Lung microvascular endothelial cell (primary cell): ENCODE results near the gene PRRT4. TPM values are rescaled to one million over a fixed set of nuclear protein-coding genes. Genes with fewer than 3 reads are reported as not detected.

Source experiments
- DNase-seq, 2 donors: peaks; one replicate each; pipeline versions ENCODE4 v3.0.0 to v3.0.0-alpha.2; 2010; ENCODE audit warnings: low read depth in 2 of 2
- total RNA-seq: library from RNA; depleted of rRNA; stranded (reverse); fragments of >200 nt; gene quantifications from 2 replicates; pipeline ENCODE4 v1.2.1, GENCODE V29; 2014

The PRRT4 gene
- total RNA-seq, 1 donor from 2014 or later: not detected

DNA sequence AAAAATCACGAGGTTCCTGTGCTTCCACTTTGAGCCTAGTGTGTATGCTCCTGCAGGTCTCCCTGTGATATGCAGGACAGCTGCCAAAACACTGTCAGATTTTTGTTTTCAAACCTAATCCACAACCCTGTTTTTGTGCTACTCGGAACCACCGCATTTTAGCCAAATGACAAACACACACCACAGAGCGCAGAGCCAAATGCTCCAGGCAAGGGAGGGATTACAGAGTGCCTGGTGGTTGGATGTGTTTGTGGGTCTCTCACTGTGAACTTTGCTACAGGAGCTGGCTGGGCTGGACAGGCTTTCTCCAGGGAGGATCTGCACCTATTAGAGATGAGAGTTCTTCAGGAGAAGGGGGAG is 12.0 kb downstream of the PRRT4 start:
- DNase-seq: no peak

DNA sequence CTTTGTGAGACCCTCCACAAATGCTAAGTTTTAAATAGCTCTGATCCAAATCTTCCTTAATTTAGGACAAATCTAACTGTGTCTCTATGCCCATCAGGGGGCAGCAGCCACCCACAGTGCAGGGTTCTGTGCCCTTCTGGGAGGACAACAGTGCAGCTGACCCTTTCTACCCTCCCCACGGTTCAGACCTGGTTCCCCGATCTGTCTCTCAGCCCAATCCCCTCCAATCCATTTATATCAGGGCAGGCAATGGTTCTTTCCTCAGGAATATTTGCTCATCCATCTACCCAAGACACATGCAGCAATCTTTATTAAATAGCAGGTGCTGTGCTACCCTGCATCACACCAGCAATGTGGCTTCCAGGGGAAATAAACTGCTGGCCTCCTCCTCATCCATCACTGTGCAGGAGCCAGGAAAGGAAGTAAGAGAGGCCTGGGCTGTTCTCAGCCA is 13.8 kb downstream of the PRRT4 start:
- DNase-seq: peak; percentile 54 to 73

DNA sequence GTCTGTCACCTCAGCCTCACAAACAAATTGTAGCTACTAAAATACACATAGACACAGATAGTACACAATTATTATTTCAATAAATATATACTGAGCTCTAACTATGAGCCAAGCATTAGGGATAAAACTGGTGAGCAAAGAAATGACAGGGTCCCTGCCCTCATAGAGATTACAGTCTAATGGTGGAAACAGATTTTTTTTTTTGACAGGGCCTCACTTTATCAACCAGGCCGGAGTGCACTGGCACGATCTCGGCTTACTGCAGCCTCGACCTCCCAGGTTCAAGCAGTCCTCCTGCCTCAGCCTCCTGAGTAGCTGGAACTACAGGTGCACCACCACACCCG is 17.1 kb downstream of the PRRT4 start:
- DNase-seq: no peak

DNA sequence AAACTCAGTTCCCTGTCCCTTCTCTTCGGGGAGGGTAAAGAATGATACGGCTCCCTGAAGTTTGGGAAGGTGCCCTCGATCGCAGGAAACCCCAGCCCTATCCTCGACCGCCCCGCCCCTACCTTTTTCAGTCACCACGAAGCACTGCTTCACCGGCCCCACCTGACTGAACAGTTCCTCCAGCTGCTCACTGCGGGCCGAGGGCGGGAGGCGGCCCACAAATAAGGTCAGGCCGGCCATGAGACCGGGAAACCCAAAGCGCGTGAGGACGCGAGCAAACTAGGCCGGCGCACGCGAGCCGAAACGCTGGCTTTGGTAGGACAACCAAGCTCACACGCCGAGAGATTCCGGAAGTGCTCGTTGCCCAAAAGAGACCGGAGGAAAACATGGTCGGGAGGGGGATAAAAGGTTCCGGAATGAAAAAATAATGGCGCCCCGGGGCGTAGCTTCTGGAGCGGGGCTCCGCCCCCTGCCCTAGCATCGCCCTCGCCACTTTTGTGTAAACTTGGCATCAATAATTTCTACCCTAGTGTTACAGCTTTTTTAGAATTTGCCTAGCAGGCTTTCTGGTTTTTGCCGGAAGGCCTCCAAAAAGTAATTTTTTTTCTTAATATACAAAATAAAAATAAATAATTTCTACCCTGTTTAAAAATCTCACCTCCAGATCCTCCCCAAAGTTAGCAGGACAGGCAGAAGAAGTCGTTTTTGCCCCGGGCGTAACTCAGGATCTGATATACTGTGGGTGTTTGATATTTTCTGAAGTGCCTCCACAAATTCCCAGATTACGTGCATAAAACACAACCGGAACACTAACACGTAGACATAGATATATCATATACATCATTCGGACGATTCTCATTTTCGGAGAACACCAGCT is 17.7 kb downstream of the PRRT4 start, which contains the start of gene RBM28:
Gene RBM28, minus strand, starts transcription at position 355 of the 877 bp plus-strand sequence. Its CDS starts 115 bp downstream, at position 240.
- peak; percentile 90 to 95 for DNase-seq

DNA sequence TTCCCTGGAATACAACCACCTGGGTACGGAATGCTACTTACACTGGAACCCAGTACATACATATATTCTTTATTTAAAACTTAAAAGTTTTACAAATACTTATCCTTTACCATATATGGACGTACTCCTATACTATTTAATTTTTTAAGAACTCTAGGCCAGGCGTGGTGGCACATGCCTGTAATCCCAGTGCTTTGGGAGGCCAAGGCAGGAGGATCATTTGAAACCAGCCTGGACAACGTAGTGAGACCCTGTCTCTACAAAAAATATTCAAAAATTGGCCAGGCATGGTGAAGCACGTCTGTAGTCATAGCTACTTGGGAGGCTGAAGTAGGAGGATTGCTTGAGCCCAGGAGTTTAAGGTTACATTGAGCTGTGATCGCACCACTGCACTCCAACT is 19.8 kb downstream of the PRRT4 start:
- DNase-seq: no peak

DNA sequence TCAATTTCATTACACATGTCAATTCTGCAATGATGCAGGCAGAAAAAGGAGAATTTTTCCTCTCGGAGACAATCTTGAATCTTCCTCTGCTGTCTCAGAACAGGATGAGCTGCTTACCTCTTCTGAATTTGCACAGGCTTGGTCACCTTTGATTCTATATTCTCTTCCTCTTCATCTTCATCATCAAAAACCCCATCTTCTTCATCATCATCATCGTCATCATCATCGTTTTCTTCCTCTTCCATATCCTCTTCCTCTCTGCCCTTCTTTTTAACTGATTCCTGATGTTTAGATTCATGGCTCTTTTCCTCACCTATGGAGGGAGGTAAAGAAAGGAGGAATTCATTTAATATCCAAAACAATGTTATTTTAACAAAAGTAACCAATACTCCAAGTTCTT is 25.8 kb downstream of the PRRT4 start:
- no peak for DNase-seq

DNA sequence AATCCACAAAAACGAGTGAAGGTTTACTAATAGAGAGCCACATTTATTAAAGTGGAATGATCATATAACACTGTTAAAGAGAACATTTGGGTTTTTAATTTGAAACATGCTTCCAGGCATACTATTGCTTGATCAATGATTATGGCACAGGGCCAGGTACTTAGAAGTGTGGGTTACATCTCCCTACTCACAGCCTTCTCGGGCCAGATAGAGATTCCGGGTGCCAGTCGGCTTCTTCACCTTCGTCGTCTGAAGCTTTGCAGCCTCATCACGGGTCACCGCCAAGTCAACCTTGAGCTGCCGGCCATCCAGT is 37.2 kb downstream of the PRRT4 start:
- DNase-seq: no peak

DNA sequence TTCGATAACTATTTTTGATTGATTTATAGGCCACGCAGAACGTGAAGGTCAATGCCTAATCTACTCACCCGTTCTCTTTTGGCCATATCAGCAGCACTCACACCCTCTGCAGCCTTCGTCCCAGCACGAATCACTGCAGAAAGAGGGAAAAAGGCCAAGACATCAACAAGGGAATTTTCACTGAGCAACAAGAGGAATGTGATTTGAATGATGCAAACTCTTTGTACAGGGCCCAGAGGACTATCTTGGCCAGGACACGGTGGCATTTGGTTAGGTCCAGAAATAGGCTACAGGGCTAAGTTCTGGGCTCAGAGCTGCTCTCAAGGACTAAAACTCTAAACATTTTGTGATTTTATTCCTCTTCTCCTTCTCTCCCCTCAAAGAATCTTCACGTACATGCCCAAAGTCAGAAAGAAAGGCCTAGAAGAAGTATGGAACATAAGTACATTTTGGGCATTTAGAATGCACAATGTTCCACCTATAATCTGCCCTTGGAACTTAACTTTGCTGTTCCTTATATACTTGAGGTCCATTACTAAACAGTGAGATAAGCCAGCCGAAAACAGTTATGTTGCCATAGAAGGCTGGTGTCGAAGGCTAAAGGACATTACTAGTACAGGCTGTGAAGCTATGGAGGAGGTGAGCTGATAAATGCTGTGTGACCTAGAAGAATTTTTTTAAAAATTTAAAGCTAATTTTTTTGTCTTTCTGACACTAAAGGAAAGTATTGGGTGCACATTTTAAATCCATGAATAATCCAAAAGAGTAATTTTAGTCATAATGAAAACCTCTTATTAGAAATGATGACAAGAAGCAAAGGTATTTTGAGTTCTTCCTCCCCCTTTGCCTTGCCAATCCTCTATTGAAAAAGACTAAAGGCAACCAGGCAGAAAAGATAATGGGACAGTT is 37.8 kb downstream of the PRRT4 start:
- no peak for DNase-seq

DNA sequence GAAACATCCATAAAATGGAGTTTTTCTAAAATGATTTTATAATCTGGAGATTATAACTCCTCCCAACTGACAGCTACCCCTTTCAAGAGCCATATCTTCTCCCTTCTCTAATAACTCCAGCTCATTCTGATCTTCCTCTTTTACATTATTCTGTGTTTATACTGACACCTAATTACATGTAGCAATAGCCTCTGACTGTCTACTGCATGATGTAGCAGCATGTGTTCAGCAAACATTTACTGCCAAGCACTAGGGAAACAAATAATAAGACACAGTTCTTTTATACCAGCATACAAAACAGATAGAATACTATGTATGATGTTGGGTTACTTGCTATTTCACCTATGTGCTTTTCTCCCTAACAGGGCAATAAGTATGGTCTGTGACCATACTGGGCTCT is 38.5 kb downstream of the PRRT4 start:
- DNase-seq: no peak

DNA sequence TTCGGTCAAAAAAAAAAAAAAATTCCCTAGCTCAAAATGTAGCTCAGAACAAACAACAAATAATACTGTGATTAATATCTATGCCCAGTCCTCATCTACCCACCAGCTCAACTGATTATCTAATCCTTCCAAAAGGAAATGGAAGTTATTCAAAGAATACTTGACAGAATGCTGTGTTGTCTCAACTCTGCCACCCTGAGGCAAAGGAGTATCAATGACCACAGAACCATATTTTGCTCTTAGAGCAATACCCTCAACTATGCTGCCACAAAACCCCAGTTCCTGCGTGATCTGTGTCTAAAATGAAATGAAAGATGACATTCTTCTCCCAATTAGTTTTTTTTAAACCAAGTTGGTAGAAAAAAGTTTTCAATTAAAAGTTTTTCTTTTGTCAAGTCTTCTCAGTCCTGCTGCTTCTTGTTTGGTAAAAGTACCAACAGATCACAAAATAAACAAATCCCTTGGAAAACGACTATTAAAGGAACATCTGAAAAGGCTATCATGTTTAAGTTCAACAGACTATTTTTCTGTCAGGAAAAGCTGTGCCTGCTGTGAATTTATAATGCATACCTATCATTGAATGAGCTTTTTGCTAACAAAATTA is 39.3 kb downstream of the PRRT4 start:
- peak; percentile 48 to 55 for DNase-seq

DNA sequence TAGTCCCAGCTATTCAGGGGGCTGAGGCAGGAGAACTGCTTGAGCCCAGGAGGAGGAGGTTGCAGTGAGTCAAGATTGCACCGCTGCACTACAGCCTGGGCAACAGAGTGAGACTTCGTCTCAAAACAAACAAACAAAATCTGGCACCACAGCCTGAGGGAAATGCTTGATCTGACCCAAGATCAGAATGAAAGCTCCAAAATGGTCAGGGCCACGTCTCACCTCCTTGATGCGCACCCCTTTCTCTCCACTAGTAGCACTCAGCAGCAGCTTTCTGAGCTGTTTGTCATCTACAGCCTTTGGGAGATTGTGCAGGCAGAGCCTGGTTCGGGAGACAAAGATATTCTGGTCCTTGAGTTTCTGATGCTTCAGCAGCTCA is 40.5 kb downstream of the PRRT4 start:
- no peak for DNase-seq

DNA sequence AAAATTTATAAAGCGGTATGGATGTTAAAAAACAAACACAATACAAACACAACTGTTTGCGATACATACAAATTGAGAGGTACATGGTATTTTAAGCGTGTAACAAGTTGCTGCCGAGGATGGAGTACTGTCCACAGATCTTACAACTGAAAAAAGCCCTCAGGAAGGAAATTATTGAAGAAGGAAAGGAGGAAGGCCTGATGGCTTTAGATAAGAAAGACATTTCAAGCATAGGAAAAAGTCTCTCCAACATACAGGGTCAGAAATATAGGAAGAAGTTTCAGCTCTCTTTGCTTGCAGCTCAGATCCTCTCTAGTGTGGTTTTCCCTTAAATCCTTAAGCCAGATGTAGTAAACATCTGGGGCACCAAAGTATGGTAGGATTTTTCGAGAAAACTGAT is 42.8 kb downstream of the PRRT4 start:
- DNase-seq: peak in 1 of 2 donors; percentile 15

DNA sequence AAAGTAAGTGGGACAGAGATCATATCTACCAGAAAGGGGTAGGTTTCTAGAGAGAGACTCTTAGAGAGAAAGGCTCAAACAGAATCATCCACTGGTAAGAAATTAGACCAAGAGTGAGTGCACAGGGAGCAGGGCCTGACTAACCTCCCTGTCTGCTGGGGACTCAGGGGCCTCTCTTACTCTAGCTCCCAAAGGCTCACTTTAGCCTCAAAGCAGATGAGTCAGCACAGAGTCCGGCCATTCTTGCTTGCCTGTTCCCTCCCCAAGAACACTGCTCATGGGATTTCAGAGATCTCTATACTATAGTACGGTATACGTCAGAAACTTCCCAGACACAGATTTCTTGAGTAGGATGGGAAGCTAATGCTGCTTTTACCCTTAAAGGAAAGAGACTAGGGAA is 50.5 kb downstream of the PRRT4 start:
- DNase-seq: no peak

DNA sequence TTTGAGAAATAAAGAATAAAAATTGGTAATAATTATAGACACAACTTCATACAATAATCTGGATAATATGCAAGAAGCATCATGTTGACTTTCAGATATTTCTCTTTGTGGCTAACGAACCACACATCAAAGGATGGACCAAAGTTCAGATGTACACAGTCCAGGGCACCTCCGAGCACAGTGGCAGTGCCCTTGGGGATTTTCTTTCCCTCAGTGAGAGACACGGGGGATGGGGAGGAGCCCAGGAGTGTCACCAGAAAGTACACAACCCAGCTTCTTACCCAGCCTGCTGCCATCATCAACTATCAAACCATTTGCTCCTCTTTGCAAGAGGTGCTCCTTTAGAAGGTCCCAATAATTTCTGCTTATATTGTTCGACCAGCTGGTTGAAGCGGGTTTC is 51.0 kb downstream of the PRRT4 start:
- no peak for DNase-seq

DNA sequence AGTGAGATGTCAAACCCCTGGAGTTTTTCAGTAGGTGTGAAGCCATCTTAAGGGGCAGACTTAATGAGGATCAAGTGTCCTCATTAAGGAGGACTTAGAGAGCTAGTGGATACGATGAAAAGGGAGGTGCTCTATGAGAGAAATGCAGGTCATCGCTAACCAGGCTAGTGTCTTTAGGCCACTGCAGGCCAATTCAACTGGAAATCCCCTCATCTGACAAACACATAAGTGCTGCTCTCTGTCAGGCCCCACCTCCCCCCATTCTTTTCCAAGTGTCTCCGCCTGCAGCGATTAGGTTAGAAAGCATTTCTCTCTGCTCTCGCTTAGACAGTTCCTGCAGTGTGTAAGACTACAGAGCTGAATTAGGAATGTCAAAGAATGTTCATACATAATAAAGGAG is 51.5 kb downstream of the PRRT4 start:
- DNase-seq: no peak

DNA sequence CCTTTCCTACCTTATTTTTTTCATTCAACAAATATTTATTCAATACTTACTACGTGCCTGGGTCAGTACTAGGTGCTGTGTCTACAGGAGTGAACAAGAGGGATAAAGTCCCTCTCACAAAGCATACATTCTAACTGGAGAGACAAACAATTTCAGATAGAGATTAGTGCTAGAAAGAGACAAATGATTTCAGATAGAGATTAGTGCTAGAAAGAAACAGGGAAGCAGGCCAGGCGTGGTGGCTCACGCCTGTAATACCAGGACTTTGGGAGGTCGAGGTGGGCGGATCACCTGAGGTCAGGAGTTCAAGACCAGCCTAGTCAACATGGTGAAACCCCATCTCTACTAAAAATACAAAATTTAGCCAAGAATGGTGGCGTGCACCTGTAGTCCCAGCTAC is 52.4 kb downstream of the PRRT4 start:
- no peak for DNase-seq

DNA sequence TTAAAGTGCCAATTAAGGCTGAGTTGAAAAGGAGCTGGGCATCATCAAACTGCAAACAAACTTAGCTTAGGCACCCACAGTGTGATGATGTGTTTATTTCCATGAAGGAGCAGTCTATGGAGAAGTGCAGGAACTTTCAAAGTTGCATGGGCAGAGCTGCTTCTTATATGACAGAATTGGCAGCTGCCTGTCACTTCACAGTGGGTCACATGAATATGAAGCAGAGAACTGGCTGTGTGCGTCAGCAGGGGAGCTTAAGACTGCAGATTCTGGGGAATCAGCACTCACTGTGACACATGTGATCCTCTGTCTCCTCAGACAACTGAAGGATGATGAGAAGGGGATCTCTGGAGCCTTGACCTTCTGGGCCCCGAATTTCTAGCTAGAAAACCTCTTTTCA is 54.4 kb downstream of the PRRT4 start:
- no peak for DNase-seq

DNA sequence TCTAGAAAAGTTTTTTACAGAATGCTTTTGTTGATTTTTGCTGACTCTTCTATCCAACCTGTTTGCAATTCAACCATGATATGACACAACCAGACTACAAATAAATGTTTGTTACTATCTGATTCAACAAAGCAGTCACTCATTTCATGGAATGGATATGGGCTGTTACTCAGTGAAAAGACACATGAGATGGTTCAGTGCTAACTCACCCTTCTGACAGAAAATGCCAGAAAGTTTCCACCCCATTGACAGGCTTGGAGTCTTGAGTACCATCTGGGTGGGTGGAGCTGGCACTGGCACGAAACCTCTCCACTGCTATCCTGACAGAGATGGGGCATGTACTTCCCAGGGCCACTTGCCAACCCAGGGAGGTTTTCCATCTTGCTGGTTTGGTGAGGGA is 57.3 kb downstream of the PRRT4 start:
- DNase-seq: no peak

DNA sequence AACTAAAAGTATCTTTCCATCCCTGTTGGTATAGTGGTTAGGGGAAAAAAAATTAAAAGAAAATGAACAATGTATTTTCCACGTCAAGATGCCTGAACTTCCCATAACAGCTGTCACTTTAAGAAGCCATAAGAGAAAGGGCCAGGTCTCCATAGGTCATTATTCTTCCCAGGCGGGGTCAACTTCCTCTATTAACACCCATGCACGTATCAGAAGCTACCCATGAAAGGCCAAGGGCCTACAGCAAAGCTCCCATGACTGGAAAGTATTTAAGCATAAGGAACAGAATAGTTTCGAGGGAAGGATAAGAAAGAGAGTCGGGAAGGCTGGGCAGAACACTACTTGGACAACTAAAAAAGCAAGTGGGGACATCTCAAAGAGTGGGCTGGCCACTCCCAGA is 57.8 kb downstream of the PRRT4 start:
- no peak for DNase-seq

DNA sequence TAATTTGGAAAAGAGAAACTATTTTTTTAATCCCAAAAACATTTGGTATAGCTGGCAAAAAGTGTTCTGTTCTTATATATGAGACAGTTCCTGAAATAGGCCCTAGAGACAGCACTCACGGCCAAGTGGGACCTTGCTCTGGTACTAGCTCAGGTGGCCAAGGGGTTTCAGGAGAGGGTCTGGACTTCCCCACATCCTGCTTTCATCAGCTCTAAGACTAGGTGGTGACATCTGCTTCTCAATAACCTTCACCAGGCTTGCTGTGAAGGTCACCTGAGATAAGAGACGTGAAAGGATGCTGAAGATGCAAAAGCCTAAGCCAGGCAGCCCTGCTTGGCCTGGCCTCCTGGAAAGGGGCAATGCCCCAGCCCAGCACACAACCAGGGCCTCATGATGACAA is 58.4 kb downstream of the PRRT4 start:
- no peak for DNase-seq

DNA sequence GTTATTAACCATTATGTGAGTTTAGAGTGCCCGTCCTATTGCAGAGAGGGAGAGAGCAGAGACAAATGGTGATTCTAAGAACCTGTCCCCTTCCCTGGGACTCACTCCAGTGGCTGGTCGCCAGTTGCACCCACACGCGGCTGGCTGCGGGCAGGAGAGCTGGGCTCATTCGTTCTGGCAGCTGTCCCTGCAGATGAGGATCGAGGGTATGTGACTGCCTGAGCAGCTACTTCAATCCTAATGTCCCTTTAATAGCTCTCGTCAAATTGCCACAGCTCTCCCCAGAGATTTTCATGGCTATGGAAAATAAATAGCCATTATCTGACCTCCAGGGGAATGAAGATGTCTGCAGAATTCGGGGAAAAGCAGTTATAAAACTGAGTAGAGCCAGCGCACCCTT is 59.4 kb downstream of the PRRT4 start:
- no peak for DNase-seq
